Measurements from ENCODE around the gene VWA8. TPM values are rescaled to one million over a fixed set of nuclear protein-coding genes. Genes with fewer than 3 reads are reported as not detected.

The VWA8 gene
- polyA plus RNA-seq, 1 of the 3 experiments (the other 2 are of a cell fraction), result 5.5 TPM

- Histone ChIP-seq H3K9me3 (no peaks in the 10 kb centered on the region), H3K4me1 (ENCODE audit: control insufficient read depth in 1 of 2, insufficient read depth in 2 of 2, low read depth in 1 of 2, low read length in 1 of 2) (peaks cover 4 to 30% of the 10 kb centered on the region in 2 experiments), H3K36me3 (replicated peaks in 1 of 2; ENCODE audit: control insufficient read depth in 1 of 2, insufficient read depth in 2 of 2, low read length in 1 of 2) (no peaks in the 10 kb centered on the region), H3K27ac (ENCODE audit: low read depth in 2 of 2, low read length in 1 of 2) (peak overlapping the region in 1 of 2 experiments; percentile 55; a peak in 2 of 4 replicates), H3K9ac (no peak overlapping the region), H3K9me2 (no peaks in the 10 kb centered on the region), H3F3A (replicated peaks; ENCODE audit: insufficient read depth) (peaks cover 15% of the 10 kb centered on the region), H3K79me2 (ENCODE audit: insufficient read depth) (no peaks in the 10 kb centered on the region), H3K4me2 (0 out of 2 replicates have a peak overlapping the region, but pooled peaks have one; percentile 28), H4K20me1 (ENCODE audit: insufficient read depth) (no peaks in the 10 kb centered on the region), H3K27me3 (ENCODE audit: insufficient read depth) (no peaks in the 10 kb centered on the region), H2AFZ (ENCODE audit: low read depth) (no peak overlapping the region), H3K4me3 (ENCODE audit: low read depth in 2 of 2, low read length in 1 of 2) (no peak overlapping the region)
- DNase-seq, result no peak
- no peak for TF ChIP-seq RCOR1 (IDR thresholded peaks at IDR 0.05; ENCODE audit: low read length)
- no peak for TF ChIP-seq PBX3 (IDR thresholded peaks at IDR 0.05)
- no peak for TF ChIP-seq CHD2 (IDR thresholded peaks at IDR 0.05; ENCODE audit: low read length, partially characterized antibody)
- TF ChIP-seq TCF12 (IDR thresholded peaks at IDR 0.05), result no peak
- TF ChIP-seq TEAD4 (IDR thresholded peaks at IDR 0.05; ENCODE audit: borderline replicate concordance, insufficient read depth), result no peak
- no peak for TF ChIP-seq RFX5 (IDR thresholded peaks at IDR 0.05; ENCODE audit: low read length)
- TF ChIP-seq SIN3A (IDR thresholded peaks at IDR 0.05; ENCODE audit: borderline replicate concordance, low read depth, low read length), result no peak
- TF ChIP-seq EP300 (IDR thresholded peaks at IDR 0.05; ENCODE audit: borderline replicate concordance in 1 of 2, low read depth in 1 of 2, low read length in 1 of 2), result no peak
- TF ChIP-seq TAF1 (IDR thresholded peaks at IDR 0.05; ENCODE audit: borderline replicate concordance, low read depth, low read length), result no peak
- no peak for TF ChIP-seq IRF3 (IDR thresholded peaks at IDR 0.05; ENCODE audit: low read depth, low read length)
- TF ChIP-seq FOXM1 (IDR thresholded peaks at IDR 0.05; ENCODE audit: low read depth), result no peak
- TF ChIP-seq JUND (IDR thresholded peaks at IDR 0.05), result no peak
- TF ChIP-seq RAD21 (IDR thresholded peaks at IDR 0.05; ENCODE audit: low read length), result no peak
- TF ChIP-seq FOXJ3 (CRISPR knock-in tag; IDR thresholded peaks at IDR 0.05), result no peak
- POLR2A ChIA-PET, result no interaction called here
- 100% methylated on average over 1 of the region's 1 CpG for WGBS (ENCODE audit: low lambda C conversion rate)
- CTCF ChIA-PET, result no interaction called here
Measured at GRCh38 chr13:41644742-41645141, 316.2 kb downstream of the VWA8 start.

GRCh38 chr13:41643507-41643906 lies 317.4 kb downstream of the VWA8 start:
- no peak overlapping the region for H2AFZ ChIP-seq (ENCODE audit: low read depth)
- 93% methylated on average over 4 of the region's 4 CpGs for WGBS (ENCODE audit: low lambda C conversion rate)
- ChIA-PET POLR2A (interaction anchor here (0.9 kb wide), 1 partner anchor 9 kb away, joined by 4 read pairs; no protein-coding TSS in a partner anchor), CTCF (interaction anchor here (0.6 to 1.4 kb wide), 6 partner anchors 9 to 469 kb away, joined by 3 to 5 read pairs (median 3); no protein-coding TSS in a partner anchor)
- TF ChIP-seq SMC3 (IDR thresholded peaks at IDR 0.05; ENCODE audit: low read depth, low read length) (no peak), EP300 (IDR thresholded peaks at IDR 0.05; ENCODE audit: borderline replicate concordance in 1 of 2, low read depth in 1 of 2, low read length in 1 of 2) (no peak), TAF1 (IDR thresholded peaks at IDR 0.05; ENCODE audit: borderline replicate concordance, low read depth, low read length) (no peak), CTCF (IDR thresholded peaks at IDR 0.05) (no peak), JUND (IDR thresholded peaks at IDR 0.05) (no peak), PBX3 (IDR thresholded peaks at IDR 0.05) (no peak), FOSL2 (IDR thresholded peaks at IDR 0.05; ENCODE audit: borderline replicate concordance, low read depth) (no peak), CHD2 (IDR thresholded peaks at IDR 0.05; ENCODE audit: low read length, partially characterized antibody) (no peak), MAX (IDR thresholded peaks at IDR 0.05; ENCODE audit: low read depth) (no peak), POLR2AphosphoS5 (IDR thresholded peaks at IDR 0.05; ENCODE audit: low read depth, low read length) (no peak), FOXJ3 (CRISPR knock-in tag; IDR thresholded peaks at IDR 0.05) (no peak), YY1 (IDR thresholded peaks at IDR 0.05; ENCODE audit: low read depth) (no peak), EZH2phosphoT487 (IDR thresholded peaks at IDR 0.05; ENCODE audit: borderline replicate concordance, low read depth) (no peak), MEF2A (IDR thresholded peaks at IDR 0.05; ENCODE audit: borderline replicate concordance, low read depth) (no peak)
- H3K79me2 ChIP-seq (ENCODE audit: insufficient read depth), result no peaks in the 10 kb centered on the region
- no peaks in the 10 kb centered on the region for H3K36me3 ChIP-seq (replicated peaks in 1 of 2; ENCODE audit: control insufficient read depth in 1 of 2, insufficient read depth in 2 of 2, low read length in 1 of 2)
- peaks cover 4 to 26% of the 10 kb centered on the region in 2 experiments for H3K4me1 ChIP-seq (ENCODE audit: control insufficient read depth in 1 of 2, insufficient read depth in 2 of 2, low read depth in 1 of 2, low read length in 1 of 2)
- no peak overlapping the region for H3K9ac ChIP-seq
- H3K4me3 ChIP-seq (ENCODE audit: low read depth in 2 of 2, low read length in 1 of 2), result no peak overlapping the region
- H3K4me2 ChIP-seq, result no peak overlapping the region
- no peak overlapping the region for H3K27ac ChIP-seq (ENCODE audit: low read depth in 2 of 2, low read length in 1 of 2)
- H3K9me2 ChIP-seq, result no peaks in the 10 kb centered on the region
- H4K20me1 ChIP-seq (ENCODE audit: insufficient read depth), result no peaks in the 10 kb centered on the region
- DNase-seq, result no peak
- H3K9me3 ChIP-seq, result no peaks in the 10 kb centered on the region
- no peaks in the 10 kb centered on the region for H3K27me3 ChIP-seq (ENCODE audit: insufficient read depth)
- peaks cover 10% of the 10 kb centered on the region for H3F3A ChIP-seq (replicated peaks; ENCODE audit: insufficient read depth)
